Muscle of arm (tissue), 14 donors: ENCODE data around the gene DDX41. TPM values are rescaled to one million over a fixed set of nuclear protein-coding genes. Genes with fewer than 3 reads are reported as not detected.
"Not testable (repeated sequence)": the region's sequence is repeated elsewhere in the genome, so short reads cannot be mapped to it uniquely, and the experiment has no call there.

Experiments used
- DNase-seq: peaks from one replicate; pipeline ENCODE4 v3.0.0-alpha.2; 2013
- long read RNA-seq, 11 donors: transcript quantifications; one replicate each; lab custom pipeline, GENCODE V29; 2026
- polyA plus RNA-seq, 12 donors: library from polyadenylated mRNA; unstranded; fragments of 120-200 nt; gene quantifications; one replicate each; pipeline ENCODE4 v1.2.1, GENCODE V29; 2013; ENCODE audit not compliant: insufficient read length in 12 of 12

The DDX41 gene
- 10 to 100 TPM in 11 of 12 donors, not detected in 1; 39.0 to 68.7 (median 47.5) TPM for polyA plus RNA-seq
- long read RNA-seq, donor 1, partial matches to known transcripts = 21 of 28 reads
- long read RNA-seq, donor 1, other reads (novel, unspliced or antisense) = 0 of 28 reads
- long read RNA-seq, donor 2, partial matches to known transcripts = 5 of 9 reads
- long read RNA-seq, donor 2, other reads (novel, unspliced or antisense) = 0 of 9 reads
- long read RNA-seq, donor 3, partial matches to known transcripts = 9 of 13 reads
- long read RNA-seq, donor 3, other reads (novel, unspliced or antisense) = 0 of 13 reads
- long read RNA-seq, donor 4, partial matches to known transcripts = 0 of 1 reads
- long read RNA-seq, donor 4, other reads (novel, unspliced or antisense) = 0 of 1 reads
- long read RNA-seq, donor 5, transcript DDX41-207 (11 exons, 1,564 nt) = major isoform, 6 of 26 reads
- long read RNA-seq, donor 5, partial matches to known transcripts = 17 of 26 reads
- long read RNA-seq, donor 5, other reads (novel, unspliced or antisense) = 0 of 26 reads
- long read RNA-seq, donor 6, partial matches to known transcripts = 8 of 9 reads
- long read RNA-seq, donor 6, other reads (novel, unspliced or antisense) = 0 of 9 reads
- long read RNA-seq, donor 7, partial matches to known transcripts = 0 of 3 reads
- long read RNA-seq, donor 7, other reads (novel, unspliced or antisense) = 0 of 3 reads
- long read RNA-seq, donor 8, partial matches to known transcripts = 23 of 28 reads
- long read RNA-seq, donor 8, other reads (novel, unspliced or antisense) = 0 of 28 reads
- long read RNA-seq, donor 9, partial matches to known transcripts = 8 of 11 reads
- long read RNA-seq, donor 9, other reads (novel, unspliced or antisense) = 0 of 11 reads
- long read RNA-seq, donor 10, partial matches to known transcripts = 11 of 13 reads
- long read RNA-seq, donor 10, other reads (novel, unspliced or antisense) = 0 of 13 reads
- long read RNA-seq, donor 11, partial matches to known transcripts = 10 of 12 reads
- long read RNA-seq, donor 11, other reads (novel, unspliced or antisense) = 0 of 12 reads

- DNase-seq = peak; percentile 99
Measured at GRCh38 chr5:177516601-177517568, at the start of gene DDX41. DDX41 (minus strand) TSS chr5:177516961; CDS start chr5:177516945, 16 bp downstream.

- DNase-seq = no peak
Measured at GRCh38 chr5:177565046-177565445, 48.3 kb upstream of the DDX41 start.

GRCh38 chr5:177559446-177559941 is 42.7 kb upstream of the DDX41 start:
- not testable (repeated sequence) for DNase-seq

GRCh38 chr5:177557796-177558195 is 41.0 kb upstream of the DDX41 start:
- no peak for DNase-seq

- DNase-seq = no peak
Measured at GRCh38 chr5:177557041-177557647, 40.4 kb upstream of the DDX41 start.

- DNase-seq = no peak
Measured at GRCh38 chr5:177555665-177556064, 38.9 kb upstream of the DDX41 start.

GRCh38 chr5:177555228-177555627 is 38.5 kb upstream of the DDX41 start:
- no peak for DNase-seq

- DNase-seq = peak; percentile 92
Measured at GRCh38 chr5:177554474-177555111, 37.8 kb upstream of the DDX41 start, which contains the start of gene FAM193B. FAM193B (minus strand) TSS chr5:177554563; CDS start chr5:177554458, 105 bp downstream.

GRCh38 chr5:177553671-177554429 is 37.1 kb upstream of the DDX41 start:
- peak; percentile 20 for DNase-seq

GRCh38 chr5:177552839-177553455 is 36.2 kb upstream of the DDX41 start:
- DNase-seq = no peak

- no peak for DNase-seq
Measured at GRCh38 chr5:177550122-177550521, 33.4 kb upstream of the DDX41 start.

GRCh38 chr5:177548495-177548894 is 31.7 kb upstream of the DDX41 start:
- no peak for DNase-seq

GRCh38 chr5:177547736-177548135 is 31.0 kb upstream of the DDX41 start:
- DNase-seq = no peak

GRCh38 chr5:177546258-177546741 is 29.5 kb upstream of the DDX41 start:
- peak; percentile 22 for DNase-seq

GRCh38 chr5:177545487-177546257 is 28.9 kb upstream of the DDX41 start:
- peak; percentile 48 for DNase-seq

- DNase-seq = no peak
Measured at GRCh38 chr5:177542816-177543465, 26.2 kb upstream of the DDX41 start.

GRCh38 chr5:177540438-177540837 is 23.7 kb upstream of the DDX41 start:
- DNase-seq = no peak
